Measurements from ENCODE around the gene LRRC8D. TPM values are rescaled to one million over a fixed set of nuclear protein-coding genes. Genes with fewer than 3 reads are reported as not detected.

LRRC8D gene
- total RNA-seq, 4 donors from 2014 or later: 8.7 to 19.1 (median 10.9) TPM

- intact Hi-C loops (cut with DNase I): no loop called here
- Histone ChIP-seq H3K4me1 (no peaks in the 10 kb centered on the region), H3K27ac (no peak overlapping the region), H3K36me3 (peaks cover 0 to 20% (median 0%) of the 10 kb centered on the region in 3 donors), H3K4me3 (no peak overlapping the region), H3K9me3 (no peaks in the 10 kb centered on the region), H3K27me3 (no peaks in the 10 kb centered on the region)
- no peak for DNase-seq
- no peak for TF ChIP-seq POLR2A (IDR thresholded peaks at IDR 0.05)
These were observed 52.5 kb downstream of the LRRC8D start for GRCh38 chr1:89873288-89873687.

GRCh38 chr1:89873770-89874169 lies 52.9 kb downstream of the LRRC8D start:
- H3K9me3 ChIP-seq: no peaks in the 10 kb centered on the region
- H3K27me3 ChIP-seq: no peaks in the 10 kb centered on the region
- intact Hi-C loops (cut with DNase I): no loop called here
- 28 to 37% methylated on average over 3 of the region's 3 CpGs for WGBS, 2 donors
- peaks cover 0 to 15% (median 0%) of the 10 kb centered on the region in 3 donors for H3K36me3 ChIP-seq
- no peak overlapping the region for H3K27ac ChIP-seq
- DNase-seq: no peak
- H3K4me1 ChIP-seq: no peaks in the 10 kb centered on the region
- no peak overlapping the region for H3K4me3 ChIP-seq
- TF ChIP-seq CTCF (IDR thresholded peaks at IDR 0.05) (no peak), POLR2A (IDR thresholded peaks at IDR 0.05) (no peak)

GRCh38 chr1:89876463-89876862 lies 55.6 kb downstream of the LRRC8D start:
- Histone ChIP-seq H3K27me3 (no peaks in the 10 kb centered on the region), H3K4me3 (no peak overlapping the region), H3K4me1 (no peaks in the 10 kb centered on the region), H3K36me3 (no peaks in the 10 kb centered on the region), H3K9me3 (no peaks in the 10 kb centered on the region), H3K27ac (no peak overlapping the region)
- 83 to 86% methylated on average over 3 of the region's 3 CpGs for WGBS, 2 donors
- DNase-seq: no peak
- intact Hi-C loops (cut with DNase I): no loop called here
- TF ChIP-seq CTCF (IDR thresholded peaks at IDR 0.05) (no peak), POLR2A (IDR thresholded peaks at IDR 0.05) (no peak)

- intact Hi-C loops (cut with DNase I): no loop called here
- Histone ChIP-seq H3K27me3 (no peaks in the 10 kb centered on the region), H3K9me3 (no peaks in the 10 kb centered on the region), H3K36me3 (no peaks in the 10 kb centered on the region), H3K4me1 (no peaks in the 10 kb centered on the region), H3K27ac (no peak overlapping the region), H3K4me3 (no peak overlapping the region)
- 56 to 79% methylated on average over 2 of the region's 2 CpGs for WGBS, 2 donors
- DNase-seq: no peak
- no peak for TF ChIP-seq CTCF (IDR thresholded peaks at IDR 0.05)
These were observed 56.9 kb downstream of the LRRC8D start for GRCh38 chr1:89877756-89878155.

GRCh38 chr1:89878256-89878655 lies 57.4 kb downstream of the LRRC8D start:
- H3K4me3 ChIP-seq: no peak overlapping the region
- H3K36me3 ChIP-seq: no peaks in the 10 kb centered on the region
- no peaks in the 10 kb centered on the region for H3K9me3 ChIP-seq
- no peak for DNase-seq
- intact Hi-C loops (cut with DNase I): no loop called here
- H3K27ac ChIP-seq: no peak overlapping the region
- H3K4me1 ChIP-seq: no peaks in the 10 kb centered on the region
- 75 to 85% methylated on average over 1 of the region's 1 CpG for WGBS, 2 donors
- no peak for TF ChIP-seq POLR2A (IDR thresholded peaks at IDR 0.05)
- no peak for TF ChIP-seq CTCF (IDR thresholded peaks at IDR 0.05)
- no peaks in the 10 kb centered on the region for H3K27me3 ChIP-seq

GRCh38 chr1:89880679-89881078 lies 59.8 kb downstream of the LRRC8D start:
- H3K4me3 ChIP-seq: no peak overlapping the region
- no peak for TF ChIP-seq CTCF (IDR thresholded peaks at IDR 0.05)
- TF ChIP-seq POLR2A (IDR thresholded peaks at IDR 0.05): no peak
- H3K27ac ChIP-seq: no peak overlapping the region
- intact Hi-C loops (cut with DNase I): no loop called here
- H3K36me3 ChIP-seq: no peaks in the 10 kb centered on the region
- no peak for DNase-seq
- H3K4me1 ChIP-seq: no peaks in the 10 kb centered on the region
- 58 to 61% methylated on average over 1 of the region's 1 CpG for WGBS, 2 donors
- no peaks in the 10 kb centered on the region for H3K27me3 ChIP-seq
- no peaks in the 10 kb centered on the region for H3K9me3 ChIP-seq

Measured in esophagus squamous epithelium (tissue), 5 donors.